ENCODE data around the gene TNFSF13.

TNFSF13 gene

DNA sequence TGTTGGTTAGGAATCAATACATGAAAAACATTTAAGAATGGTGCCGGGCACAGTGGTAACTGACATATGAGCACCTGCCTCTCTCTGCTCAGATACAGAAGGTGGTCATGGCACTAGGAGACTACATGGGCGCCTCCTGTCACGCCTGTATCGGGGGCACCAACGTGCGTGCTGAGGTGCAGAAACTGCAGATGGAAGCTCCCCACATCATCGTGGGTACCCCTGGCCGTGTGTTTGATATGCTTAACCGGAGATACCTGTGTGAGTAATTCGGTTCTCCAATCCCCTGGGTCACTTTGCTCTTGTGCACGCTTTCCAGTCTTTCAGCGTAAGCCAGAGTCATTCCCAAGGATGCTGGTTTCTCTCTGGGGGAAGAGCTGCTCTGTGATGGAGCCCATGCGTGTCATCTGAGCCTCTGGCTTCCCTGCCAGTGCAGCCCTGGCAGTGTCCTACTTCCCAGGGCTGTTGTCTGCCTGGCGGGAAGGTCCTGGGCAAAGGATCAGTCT, 17.9 kb downstream of the TNFSF13 start:
- DNase-seq: no peak

DNA sequence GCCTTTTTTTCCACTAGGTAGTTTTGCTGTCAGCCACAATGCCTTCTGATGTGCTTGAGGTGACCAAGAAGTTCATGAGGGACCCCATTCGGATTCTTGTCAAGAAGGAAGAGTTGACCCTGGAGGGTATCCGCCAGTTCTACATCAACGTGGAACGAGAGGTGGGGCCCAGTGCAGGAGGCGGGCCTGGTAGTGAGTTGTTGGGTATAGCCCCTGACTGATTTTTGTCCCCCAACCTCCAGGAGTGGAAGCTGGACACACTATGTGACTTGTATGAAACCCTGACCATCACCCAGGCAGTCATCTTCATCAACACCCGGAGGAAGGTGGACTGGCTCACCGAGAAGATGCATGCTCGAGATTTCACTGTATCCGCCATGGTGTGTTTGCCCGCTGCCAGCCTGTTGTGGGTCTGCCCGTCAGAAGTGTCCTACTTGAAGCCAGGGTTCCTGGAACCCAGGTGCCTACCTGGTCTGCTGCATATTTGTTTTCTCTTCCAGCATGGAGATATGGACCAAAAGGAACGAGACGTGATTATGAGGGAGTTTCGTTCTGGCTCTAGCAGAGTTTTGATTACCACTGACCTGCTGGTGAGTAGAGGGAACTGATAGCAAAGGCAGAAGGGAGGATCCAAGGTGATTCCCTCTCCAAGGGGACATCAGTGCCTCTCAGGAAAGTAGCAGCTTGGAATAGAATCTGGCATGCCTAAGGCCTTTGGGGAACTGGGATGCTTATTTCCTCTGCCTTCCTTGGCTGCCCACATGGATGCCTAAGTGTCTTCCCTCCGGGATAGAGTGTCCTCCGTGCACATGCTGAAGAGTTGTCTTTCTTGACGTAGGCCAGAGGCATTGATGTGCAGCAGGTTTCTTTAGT, 19.0 kb downstream of the TNFSF13 start:
- no peak for DNase-seq

DNA sequence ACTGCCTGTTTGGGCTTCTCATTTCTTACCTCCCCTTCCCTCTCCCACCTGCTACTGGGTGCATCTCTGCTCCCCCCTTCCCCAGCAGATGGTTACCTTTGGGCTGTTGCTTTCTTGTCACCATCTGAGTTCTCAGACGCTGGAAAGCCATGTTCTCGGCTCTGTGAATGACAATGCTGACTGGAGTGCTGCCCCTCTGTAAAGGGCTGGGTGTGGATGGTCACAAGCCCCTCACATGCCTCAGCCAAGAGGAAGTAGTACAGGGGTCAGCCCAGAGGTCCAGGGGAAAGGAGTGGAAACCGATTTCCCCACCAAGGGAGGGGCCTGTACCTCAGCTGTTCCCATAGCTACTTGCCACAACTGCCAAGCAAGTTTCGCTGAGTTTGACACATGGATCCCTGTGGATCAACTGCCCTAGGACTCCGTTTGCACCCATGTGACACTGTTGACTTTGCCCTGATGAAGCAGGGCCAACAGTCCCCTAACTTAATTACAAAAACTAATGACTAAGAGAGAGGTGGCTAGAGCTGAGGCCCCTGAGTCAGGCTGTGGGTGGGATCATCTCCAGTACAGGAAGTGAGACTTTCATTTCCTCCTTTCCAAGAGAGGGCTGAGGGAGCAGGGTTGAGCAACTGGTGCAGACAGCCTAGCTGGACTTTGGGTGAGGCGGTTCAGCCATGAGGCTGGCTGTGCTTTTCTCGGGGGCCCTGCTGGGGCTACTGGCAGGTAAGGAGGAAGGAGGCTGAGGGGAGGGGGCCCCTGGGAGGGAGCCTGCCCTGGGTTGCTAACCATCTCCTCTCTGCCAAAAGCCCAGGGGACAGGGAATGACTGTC, 20.7 kb downstream of the TNFSF13 start, which contains the start of gene CD68:
Gene CD68 (plus strand): TSS at position 638 of the 833 bp plus-strand sequence. CDS start 40 bp downstream, at position 678.
- DNase-seq: peak; percentile 94

DNA sequence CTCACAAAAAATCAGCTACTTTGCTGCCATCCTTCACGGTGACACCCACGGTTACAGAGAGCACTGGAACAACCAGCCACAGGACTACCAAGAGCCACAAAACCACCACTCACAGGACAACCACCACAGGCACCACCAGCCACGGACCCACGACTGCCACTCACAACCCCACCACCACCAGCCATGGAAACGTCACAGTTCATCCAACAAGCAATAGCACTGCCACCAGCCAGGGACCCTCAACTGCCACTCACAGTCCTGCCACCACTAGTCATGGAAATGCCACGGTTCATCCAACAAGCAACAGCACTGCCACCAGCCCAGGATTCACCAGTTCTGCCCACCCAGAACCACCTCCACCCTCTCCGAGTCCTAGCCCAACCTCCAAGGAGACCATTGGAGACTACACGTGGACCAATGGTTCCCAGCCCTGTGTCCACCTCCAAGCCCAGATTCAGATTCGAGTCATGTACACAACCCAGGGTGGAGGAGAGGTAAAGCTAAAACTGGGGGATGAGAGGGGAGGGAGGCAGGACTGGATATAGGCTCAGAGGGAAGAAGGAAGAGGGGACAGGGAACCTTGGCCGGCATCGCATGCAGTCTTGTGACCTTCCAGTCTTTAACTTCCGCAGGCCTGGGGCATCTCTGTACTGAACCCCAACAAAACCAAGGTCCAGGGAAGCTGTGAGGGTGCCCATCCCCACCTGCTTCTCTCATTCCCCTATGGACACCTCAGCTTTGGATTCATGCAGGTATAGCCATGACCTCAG, 21.5 kb downstream of the TNFSF13 start:
- no peak for DNase-seq

DNA sequence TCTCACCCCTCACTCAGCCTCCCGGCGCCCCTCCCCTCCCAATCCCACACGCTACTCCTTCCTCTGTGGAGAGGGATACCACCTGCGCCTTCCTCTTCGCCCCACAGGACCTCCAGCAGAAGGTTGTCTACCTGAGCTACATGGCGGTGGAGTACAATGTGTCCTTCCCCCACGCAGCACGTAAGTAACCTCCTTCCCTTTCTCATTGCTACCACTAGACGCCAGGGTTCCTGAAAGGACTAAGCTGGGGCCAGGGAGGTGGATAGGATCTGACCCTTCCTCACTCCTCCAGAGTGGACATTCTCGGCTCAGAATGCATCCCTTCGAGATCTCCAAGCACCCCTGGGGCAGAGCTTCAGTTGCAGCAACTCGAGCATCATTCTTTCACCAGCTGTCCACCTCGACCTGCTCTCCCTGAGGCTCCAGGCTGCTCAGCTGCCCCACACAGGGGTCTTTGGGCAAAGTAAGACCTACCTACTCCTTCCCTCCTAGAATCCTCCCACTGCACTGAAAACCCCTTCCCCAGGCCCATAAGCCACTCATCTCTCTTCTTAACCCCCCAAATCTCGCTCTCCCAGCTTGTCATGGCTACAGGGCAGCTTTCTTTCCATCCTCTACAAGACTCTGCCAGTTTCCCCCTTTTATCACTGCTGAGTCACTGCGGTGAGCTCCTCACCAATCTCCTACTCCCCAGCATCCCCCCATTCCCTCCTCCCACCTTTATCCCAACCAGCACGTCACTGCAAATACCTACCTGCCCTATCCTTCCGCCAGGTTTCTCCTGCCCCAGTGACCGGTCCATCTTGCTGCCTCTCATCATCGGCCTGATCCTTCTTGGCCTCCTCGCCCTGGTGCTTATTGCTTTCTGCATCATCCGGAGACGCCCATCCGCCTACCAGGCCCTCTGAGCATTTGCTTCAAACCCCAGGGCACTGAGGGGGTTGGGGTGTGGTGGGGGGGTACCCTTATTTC, 22.3 kb downstream of the TNFSF13 start:
- DNase-seq: peak; percentile 81

DNA sequence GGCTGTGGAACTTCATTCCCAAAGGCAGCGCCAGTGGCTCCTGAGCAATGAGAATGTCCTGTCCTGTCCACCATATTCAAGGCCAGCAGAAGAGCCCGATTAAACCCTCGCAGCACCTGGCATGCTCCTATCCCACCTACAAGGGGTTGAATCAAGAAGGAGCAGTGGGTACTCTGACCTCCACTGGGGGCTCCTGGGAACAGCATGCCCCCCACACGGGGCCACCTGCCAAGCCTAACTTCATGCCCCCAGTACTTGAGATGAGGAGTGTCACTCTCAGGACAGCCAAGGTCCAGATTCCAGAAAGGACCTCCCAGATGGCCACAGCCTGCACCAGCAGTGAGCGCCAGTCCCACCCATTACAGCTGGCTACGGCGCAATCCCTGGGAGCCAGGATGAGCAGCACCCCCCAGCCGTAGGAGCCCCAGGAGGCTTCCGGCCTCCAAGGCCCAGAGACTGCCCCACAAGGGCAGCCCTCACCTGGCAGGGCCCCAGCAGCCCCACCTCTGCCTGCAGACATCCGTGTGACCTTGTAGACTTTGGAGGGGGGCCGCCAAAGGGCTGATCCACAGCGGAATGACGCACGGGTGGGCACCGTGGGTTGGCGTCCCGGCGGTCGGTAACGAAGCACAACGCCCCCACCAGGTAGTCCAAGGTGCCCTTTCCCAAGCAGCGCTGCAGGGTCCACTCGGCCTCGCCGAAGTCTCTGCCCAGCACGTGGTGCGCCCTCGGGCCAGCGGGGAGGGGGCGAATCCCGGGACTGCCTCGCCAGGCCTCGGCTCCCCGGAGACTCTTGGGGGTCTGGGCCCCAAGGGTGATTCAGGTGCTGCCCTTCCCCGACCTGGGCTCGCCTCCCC, 24.1 kb downstream of the TNFSF13 start:
- no peak for DNase-seq

DNA sequence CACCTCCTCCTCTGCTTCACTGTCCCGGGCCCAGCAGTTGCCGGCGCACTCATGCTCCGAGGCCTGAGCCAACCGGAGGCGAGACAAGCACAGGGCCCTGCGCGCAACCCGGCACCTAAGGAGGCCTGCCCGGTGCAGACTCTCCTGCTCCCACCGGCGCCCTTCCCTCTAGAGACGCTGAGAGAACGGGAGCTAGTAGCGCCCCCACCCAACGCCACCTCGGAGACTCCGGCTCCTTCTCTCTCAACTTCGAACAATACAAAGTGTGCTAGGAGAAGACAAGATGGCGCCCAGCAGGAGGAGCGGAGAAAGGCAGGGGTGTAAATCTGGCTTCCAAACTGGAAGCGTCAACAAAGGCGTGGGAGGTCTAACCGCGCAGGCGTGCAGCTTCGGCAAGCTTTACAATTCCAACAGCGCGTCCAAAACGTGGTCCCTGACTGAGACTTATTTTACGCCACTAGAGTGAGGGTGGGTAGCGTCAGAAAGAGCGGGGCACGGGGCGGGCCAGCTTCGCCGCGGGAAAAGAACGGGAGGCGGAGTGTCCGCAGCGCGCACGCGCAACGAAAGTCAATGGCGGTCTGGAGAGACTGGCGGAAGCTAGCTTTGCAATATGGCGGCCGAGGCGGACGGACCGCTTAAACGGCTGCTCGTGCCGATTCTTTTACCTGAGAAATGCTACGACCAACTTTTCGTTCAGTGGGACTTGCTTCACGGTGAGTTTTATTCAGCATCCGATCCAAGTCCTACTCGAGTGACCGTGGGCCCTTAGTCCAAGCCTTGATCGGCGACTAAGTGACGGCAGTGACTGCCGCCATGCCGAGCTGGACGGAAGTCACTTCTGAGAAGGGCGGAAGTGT, 24.9 kb downstream of the TNFSF13 start, which contains the start of gene MPDU1:
Gene MPDU1 (plus strand): TSS at position 600 of the 857 bp plus-strand sequence. CDS start 11 bp downstream, at position 611.
- DNase-seq: peak; percentile 99

DNA sequence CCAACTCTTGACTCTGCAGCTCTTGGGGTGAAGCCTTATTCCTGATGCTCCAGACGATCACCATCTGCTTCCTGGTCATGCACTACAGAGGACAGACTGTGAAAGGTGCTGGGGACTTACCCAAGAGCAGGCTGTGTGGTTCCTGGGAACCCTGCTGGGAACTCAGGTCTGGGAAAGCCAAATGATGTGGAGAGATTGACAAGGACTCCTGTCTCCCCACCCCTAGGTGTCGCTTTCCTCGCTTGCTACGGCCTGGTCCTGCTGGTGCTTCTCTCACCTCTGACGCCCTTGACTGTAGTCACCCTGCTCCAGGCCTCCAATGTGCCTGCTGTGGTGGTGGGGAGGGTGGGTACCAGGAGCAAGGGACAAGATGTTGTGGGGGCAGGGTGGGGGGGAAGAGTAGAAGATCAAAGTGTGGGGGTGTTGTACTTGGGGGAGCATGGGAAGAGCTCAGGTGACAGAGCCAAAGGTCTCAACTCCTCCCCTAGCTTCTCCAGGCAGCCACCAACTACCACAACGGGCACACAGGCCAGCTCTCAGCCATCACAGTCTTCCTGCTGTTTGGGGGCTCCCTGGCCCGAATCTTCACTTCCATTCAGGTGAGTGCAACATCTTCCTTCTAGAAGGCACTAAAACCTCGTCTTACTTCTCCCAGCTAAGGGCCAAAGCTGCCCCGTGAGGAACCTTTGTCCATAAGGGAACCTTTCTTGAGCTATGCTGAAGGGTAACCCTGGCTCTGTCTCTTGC, 28.3 kb downstream of the TNFSF13 start:
- peak; percentile 35 for DNase-seq

DNA sequence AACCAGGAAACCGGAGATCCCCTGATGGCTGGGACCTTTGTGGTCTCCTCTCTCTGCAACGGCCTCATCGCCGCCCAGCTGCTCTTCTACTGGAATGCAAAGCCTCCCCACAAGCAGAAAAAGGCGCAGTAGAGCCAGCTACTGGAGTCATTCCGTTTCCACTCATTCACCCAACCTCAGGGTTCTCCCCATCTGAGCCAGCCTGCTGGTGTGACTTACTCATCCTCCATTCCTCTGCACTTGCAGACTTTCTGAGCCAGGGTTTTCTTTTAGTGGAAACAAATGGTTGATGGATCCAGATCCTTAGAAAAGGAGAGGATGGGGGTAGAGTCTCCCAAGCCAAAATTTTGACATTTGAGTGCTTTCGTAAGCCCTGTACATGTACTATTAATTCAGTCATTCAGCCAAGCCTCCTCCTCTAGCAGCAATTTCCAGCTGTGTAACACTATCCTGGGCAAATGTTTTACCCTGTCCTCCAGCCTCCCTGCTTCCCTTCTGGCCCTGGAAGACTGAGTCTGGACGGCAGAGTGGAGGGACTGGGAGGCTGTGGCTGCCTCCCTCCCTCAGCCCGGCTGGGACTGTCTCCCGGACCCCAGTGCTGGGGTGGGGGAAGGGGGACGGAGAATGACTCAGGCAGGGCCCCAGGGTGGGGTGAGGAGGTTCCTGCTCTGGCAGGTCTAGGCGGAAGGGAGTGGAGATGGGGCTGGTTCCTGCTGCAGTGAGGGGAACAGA, 29.0 kb downstream of the TNFSF13 start:
- peak; percentile 54 for DNase-seq

DNA sequence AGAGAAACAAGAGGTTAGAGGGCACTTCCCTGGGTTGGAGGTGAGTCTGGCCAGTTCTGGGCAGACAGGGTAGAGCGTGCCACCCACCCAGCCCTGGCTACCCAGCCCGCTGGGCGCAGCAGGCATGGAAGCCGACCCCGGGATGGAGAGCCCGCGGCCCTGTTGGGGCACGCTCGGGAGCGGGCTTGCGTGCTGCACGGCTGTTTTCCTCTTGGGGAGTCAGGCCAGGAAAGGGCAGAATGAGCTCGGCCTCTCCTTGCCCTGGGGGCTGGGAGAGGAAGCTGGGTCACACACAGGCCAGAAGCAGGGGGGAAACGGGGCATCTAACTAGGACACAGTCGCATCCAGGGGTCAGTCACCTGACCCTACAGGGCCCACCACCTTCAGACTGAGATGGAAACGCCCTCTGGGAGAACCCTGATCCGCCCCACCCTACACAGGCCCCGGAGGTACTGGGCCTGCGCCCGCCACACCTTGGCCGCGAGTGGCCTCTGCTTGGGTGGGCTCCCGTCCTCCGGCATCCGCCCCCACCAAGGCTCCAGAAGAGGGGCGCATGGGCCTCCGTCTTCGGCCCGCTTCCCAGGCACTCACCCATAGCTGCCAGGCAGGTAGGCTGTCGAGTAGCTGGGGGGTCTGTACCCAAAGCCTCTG, 30.1 kb downstream of the TNFSF13 start:
- DNase-seq: no peak

DNA sequence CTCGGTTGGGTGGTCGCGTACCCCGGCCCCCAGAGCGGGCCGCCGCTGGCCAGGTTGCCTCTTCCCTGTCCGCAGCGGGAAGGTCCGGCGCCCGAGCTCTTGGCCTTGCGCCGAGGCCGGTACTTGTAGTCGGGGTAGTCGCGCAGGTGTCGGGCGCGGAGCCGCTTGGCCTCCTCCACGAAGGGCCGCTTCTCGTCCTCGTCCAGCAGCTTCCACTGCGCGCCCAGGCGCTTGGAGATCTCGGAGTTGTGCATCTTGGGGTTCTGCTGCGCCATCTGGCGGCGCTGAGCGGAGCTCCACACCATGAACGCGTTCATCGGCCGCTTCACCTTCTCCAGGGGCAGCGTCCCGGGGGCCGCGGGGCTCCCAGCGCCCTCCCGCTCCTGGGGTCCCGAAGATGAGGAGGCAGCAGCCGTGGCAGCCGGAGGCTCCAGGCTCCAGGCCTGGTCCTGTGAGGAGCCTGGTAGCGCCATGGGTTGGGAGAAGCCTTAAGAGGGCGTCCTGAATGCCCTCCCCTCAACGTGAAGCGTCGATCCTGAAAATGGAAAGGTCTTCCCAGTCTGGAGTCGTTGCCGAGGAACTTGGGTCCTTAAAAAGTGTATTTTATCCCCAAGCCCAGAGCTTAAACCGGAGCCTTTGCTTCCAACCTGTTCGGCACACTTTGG, 30.8 kb downstream of the TNFSF13 start:
- DNase-seq: peak; percentile 92

DNA sequence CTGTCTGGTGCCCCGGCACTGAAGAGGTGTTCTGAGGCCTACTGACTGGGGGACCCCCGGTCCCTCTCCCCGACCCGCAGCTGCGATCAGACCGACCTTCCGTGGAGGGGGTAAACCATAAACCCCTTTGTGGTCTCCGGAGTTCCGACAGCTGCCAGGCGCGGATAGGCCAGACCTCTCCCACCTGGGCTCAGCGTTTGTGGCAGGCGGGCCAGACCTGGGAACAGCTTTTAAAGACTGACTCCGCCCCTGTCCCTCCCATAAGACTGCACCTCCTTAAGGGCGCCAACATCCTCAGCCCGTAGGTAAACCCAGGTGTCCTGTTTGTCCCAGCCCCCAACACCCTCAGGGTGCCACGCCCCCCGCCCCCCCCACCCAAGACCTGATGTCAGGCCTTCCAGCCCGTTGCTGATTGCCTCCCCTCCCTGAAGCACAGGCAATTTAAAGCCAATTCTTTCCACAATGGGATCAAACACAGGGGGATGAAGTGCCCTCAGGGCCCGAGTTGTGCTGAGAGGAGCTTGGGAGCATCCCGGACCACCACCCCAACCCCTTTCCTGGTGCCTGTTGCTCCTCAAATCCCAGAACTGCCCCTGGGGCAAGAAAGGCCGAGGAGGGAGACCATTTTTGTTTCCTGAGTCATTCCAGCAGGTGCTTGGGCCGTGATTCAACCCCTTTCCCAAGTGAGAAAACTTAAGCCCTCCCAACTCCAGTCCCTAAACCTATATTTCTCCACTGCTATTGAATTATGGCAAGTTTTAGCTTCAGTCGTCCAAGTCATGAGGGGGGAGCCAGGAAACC, 31.5 kb downstream of the TNFSF13 start, which contains the start of gene SOX15:
Gene SOX15 (minus strand): TSS at position 204 of the 801 bp plus-strand sequence. CDS start 418 bp downstream, outside the sequence.
- DNase-seq: no peak

DNA sequence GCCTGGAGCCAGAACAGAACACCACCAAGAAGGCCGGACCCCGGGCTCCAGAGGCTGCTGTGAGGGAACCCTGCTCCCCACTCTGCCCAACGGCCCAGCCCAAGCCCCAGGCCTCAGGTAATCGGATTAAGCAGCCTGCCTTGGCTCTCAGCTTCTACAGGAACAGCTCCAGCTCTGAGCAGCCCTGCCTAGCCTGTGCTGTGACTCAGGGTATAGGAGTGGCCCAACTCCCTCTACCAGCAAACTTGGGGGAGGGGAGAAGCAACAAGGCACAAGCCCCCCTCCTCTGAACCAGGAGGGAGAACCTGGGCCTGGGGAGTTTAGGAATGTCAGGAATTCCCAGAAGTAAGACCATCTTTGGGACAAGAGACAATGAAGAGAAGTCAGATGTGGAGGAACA, 32.2 kb downstream of the TNFSF13 start:
- DNase-seq: no peak

DNA sequence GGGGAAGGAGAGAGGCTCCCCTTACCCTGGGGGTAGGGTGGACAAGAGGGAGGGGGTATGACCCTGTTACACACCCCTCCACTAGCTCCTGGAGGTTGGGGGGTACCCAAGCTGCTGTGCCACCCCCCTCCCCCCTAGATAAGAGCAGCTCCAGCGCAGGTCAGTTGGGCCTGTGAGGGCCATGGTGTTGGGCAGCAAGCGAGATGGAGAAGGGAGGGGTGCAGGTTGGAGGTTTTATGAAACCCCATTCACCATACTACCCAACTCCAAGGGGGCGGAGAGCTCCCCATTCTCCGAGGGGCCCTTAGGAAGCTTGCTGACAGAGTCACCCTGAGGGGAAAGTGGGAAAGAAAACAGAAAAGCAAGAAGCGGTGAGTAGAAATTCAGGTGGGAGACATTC, 33.0 kb downstream of the TNFSF13 start:
- DNase-seq: no peak

DNA sequence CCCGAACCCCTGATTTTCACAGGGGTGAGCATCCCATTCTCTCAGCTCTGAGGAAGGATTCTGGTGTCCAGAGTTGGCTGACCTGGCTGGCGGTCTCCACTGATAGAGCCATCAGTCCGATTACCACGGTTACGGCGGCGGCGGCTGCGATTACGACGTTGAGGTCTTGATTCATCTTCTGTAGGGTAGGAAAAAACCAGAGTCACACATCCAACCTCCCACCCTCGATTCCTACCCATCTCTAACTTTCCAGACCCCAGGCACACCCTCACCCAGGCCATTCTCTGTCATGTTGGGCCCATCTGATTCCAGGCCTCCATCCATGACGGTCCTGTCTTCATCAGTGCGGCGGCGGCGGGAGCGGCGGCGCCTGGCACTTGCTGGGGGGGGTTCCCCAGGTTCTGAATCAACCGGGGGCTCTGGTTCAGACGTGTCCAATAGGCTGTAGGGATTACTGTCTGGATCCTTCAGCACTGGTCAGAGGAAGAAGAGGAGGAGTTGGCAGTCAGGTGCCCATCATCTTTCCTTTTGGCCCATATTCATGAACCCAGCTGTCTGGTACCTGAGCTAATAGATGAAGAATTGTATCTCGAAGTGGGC, 34.0 kb downstream of the TNFSF13 start:
- DNase-seq: no peak

Data from hematopoietic multipotent progenitor cell treated with erythropoietin and hydrocortisone succinate and interleukin-3 and kit ligand, for 4 days (in vitro differentiated cells).